CD4-positive, alpha-beta T cell (primary cell): ENCODE data around the gene PCED1B. TPM values are rescaled to one million over a fixed set of nuclear protein-coding genes. Genes with fewer than 3 reads are reported as not detected.
A peak's percentile ranks its signal among the peaks of the same experiment; 100 is the strongest.

Experiments
- ATAC-seq: fragments of 200-7000 bp; cut with Tn5 transposase; one replicate; pipeline ENCODE4 v1.10.0; 2022; ENCODE audit warnings: mild to moderate bottlenecking; ENCODE audit not compliant: poor library complexity
- CTCF ChIA-PET: fragments of 350-600 bp; sonication (Branson Sonifier 250); formaldehyde crosslinking; loops from one replicate; lab custom pipeline; 2021; ENCODE audit warnings: antibody characterized with exemption, inconsistent platforms; lab: Charles Lee
- POLR2A ChIA-PET: fragments of 350-600 bp; sonication (Branson Sonifier 250); formaldehyde crosslinking; loops from one replicate; lab custom pipeline; 2021; ENCODE audit warnings: antibody characterized with exemption, inconsistent platforms; lab: Charles Lee
- DNase-seq, 14 experiments: peaks; one replicate each; pipeline ENCODE4 v3.0.0-alpha.2; 2013 to 2020; ENCODE audit warnings: mixed read lengths in 2 of 14
- H3K27ac ChIP-seq, 2 donors: one replicate each; pipeline versions ENCODE4 v1.5.1 to v1.7.0; 2013; ENCODE audit warnings: low read length in 2 of 2, low read depth in 1 of 2, mild to moderate bottlenecking in 1 of 2
- H3K27me3 ChIP-seq, 2 experiments: 1 replicate in 1 of 2; 2 replicates in 1 of 2; pipeline versions ENCODE4 v1.6.1 to v1.7.0; 2013; ENCODE audit warnings: low read length in 2 of 2, control low read depth in 1 of 2, mild to moderate bottlenecking in 1 of 2, moderate library complexity in 1 of 2; ENCODE audit not compliant: insufficient read depth in 2 of 2, control insufficient read depth in 1 of 2
- H3K36me3 ChIP-seq: one replicate; pipeline ENCODE4 v1.6.1; 2013; ENCODE audit warnings: low read length, control low read depth; ENCODE audit not compliant: insufficient read depth
- H3K4me1 ChIP-seq: one replicate; pipeline ENCODE4 v1.6.1; 2013; ENCODE audit warnings: low read length, control low read depth; ENCODE audit not compliant: insufficient read depth
- H3K4me3 ChIP-seq: one replicate; pipeline ENCODE4 v1.5.1; 2013; ENCODE audit warnings: mild to moderate bottlenecking, low read length, moderate library complexity
- H3K9me3 ChIP-seq, 2 experiments: 1 replicate in 1 of 2; 2 replicates in 1 of 2; pipeline versions ENCODE4 v1.6.1 to v1.7.0; 2013; ENCODE audit warnings: low read length in 2 of 2, mild to moderate bottlenecking in 2 of 2, control low read depth in 1 of 2, moderate library complexity in 1 of 2; ENCODE audit not compliant: control insufficient read depth in 1 of 2, insufficient read depth in 1 of 2
- H3K27ac Mint-ChIP-seq: one replicate; pipeline ENCODE4 v1.8.0; 2020; ENCODE audit warnings: mixed read lengths
- H3K27me3 Mint-ChIP-seq: one replicate; pipeline ENCODE4 v1.8.0; 2021; ENCODE audit warnings: mixed read lengths
- H3K36me3 Mint-ChIP-seq: one replicate; pipeline ENCODE4 v1.8.0; 2021; ENCODE audit warnings: low read depth, mixed read lengths
- H3K4me1 Mint-ChIP-seq: one replicate; pipeline ENCODE4 v1.8.0; 2021; ENCODE audit warnings: low read depth, mixed read lengths
- H3K4me3 Mint-ChIP-seq: one replicate; pipeline ENCODE4 v1.8.0; 2020; ENCODE audit warnings: mild to moderate bottlenecking, mixed read lengths
- H3K9me3 Mint-ChIP-seq: one replicate; pipeline ENCODE4 v1.8.0; 2020; ENCODE audit warnings: mixed read lengths
- CTCF ChIP-seq: fragments of 200-600 bp; IDR thresholded peaks from one replicate; pipeline ENCODE4 v1.8.0; 2022; ENCODE audit warnings: antibody characterized with exemption, mild to moderate bottlenecking
- intact Hi-C, 2 experiments: fragments of 100-400 bp; cut with DNase I in 1 of 2; cut with micrococcal nuclease in 1 of 2; formaldehyde crosslinking; loops; one replicate each; pipeline versions ENCODE4 v1.15.1 to v1.9.0; 2023 to 2025; cut with DNase I, micrococcal nuclease
- total RNA-seq, 174 experiments: library from RNA in 2 of 174; stranded (reverse) in 2 of 174; gene quantifications; one replicate each; pipeline ENCODE4 v1.2.3 and lab custom pipeline; 2021 to 2026

The PCED1B gene
- total RNA-seq, 2 experiments from 2014 or later, result 18.7 to 20.0 TPM

GRCh38 chr12:47078733-47079467 is 521 bp upstream of the PCED1B start:
- H3K27me3 ChIP-seq, result no peaks in the 10 kb centered on the region
- peak overlapping the region; percentile 77 for H3K4me3 ChIP-seq
- DNase-seq (peak; percentile 20 to 64 (median 44)), ATAC-seq (peak; percentile 61)
- Mint-ChIP-seq H3K27ac (peak overlapping the region; percentile 86), H3K4me1 (peaks cover 80% of the 10 kb centered on the region), H3K36me3 (peaks cover 19% of the 10 kb centered on the region), H3K4me3 (peak overlapping the region; percentile 92), H3K27me3 (no peaks in the 10 kb centered on the region), H3K9me3 (no peaks in the 10 kb centered on the region)
- H3K36me3 ChIP-seq, result no peaks in the 10 kb centered on the region
- no peaks in the 10 kb centered on the region for H3K9me3 ChIP-seq
- intact Hi-C loops, result loop anchor here (2.0 to 5.0 kb wide), 3 partner anchors 228 to 318 kb away; no protein-coding TSS in a partner anchor
- H3K27ac ChIP-seq, result peak overlapping the region; percentile 33 to 63
- peaks cover 32% of the 10 kb centered on the region for H3K4me1 ChIP-seq
- POLR2A ChIA-PET, result interaction anchor here (0.6 to 4.9 kb wide), 28 partner anchors 8 to 1350 kb away, joined by 3 to 43 read pairs (median 5); partner anchors contain the start of gene SLC38A1
- no peak for TF ChIP-seq CTCF
- CTCF ChIA-PET, result interaction anchor here (0.7 to 3.5 kb wide), 7 partner anchors 11 to 319 kb away, joined by 3 to 11 read pairs (median 4); no protein-coding TSS in a partner anchor

- peak overlapping the region; percentile 84 for H3K4me3 ChIP-seq
- peaks cover 40% of the 10 kb centered on the region for H3K4me1 ChIP-seq
- Mint-ChIP-seq H3K4me1 (peaks cover 93% of the 10 kb centered on the region), H3K27me3 (no peaks in the 10 kb centered on the region), H3K36me3 (peaks cover 19% of the 10 kb centered on the region), H3K9me3 (no peaks in the 10 kb centered on the region), H3K27ac (peak overlapping the region; percentile 98), H3K4me3 (peak overlapping the region; percentile 95)
- ChIA-PET CTCF (interaction anchor here (1.0 to 3.5 kb wide), 6 partner anchors 9 to 318 kb away, joined by 3 to 11 read pairs (median 4); no protein-coding TSS in a partner anchor), POLR2A (interaction anchor here (0.7 to 4.9 kb wide), 23 partner anchors 9 to 1352 kb away, joined by 3 to 43 read pairs (median 6); no protein-coding TSS in a partner anchor)
- no peak for TF ChIP-seq CTCF
- ATAC-seq (peak; percentile 36), DNase-seq (peak; percentile 6 to 60 (median 22))
- no peaks in the 10 kb centered on the region for H3K27me3 ChIP-seq
- no peaks in the 10 kb centered on the region for H3K9me3 ChIP-seq
- intact Hi-C loops, result loop anchor here (2.0 to 5.0 kb wide), 6 partner anchors 112 to 317 kb away; no protein-coding TSS in a partner anchor
- H3K27ac ChIP-seq, result peak overlapping the region; percentile 50 to 80
- no peaks in the 10 kb centered on the region for H3K36me3 ChIP-seq
Measured at GRCh38 chr12:47079981-47080724, 732 bp downstream of the PCED1B start.
